ENCODE results near the gene S1PR2. TPM values are rescaled to one million over a fixed set of nuclear protein-coding genes. Genes with fewer than 3 reads are reported as not detected.

Gene S1PR2
- total RNA-seq, 1 donor: 44.6 TPM

- H3K4me3 ChIP-seq (ENCODE audit: low read depth, low read length): no peak overlapping the region
- DNase-seq (ENCODE audit: low read depth): no peak
- no peak for TF ChIP-seq CTCF (IDR thresholded peaks at IDR 0.05; ENCODE audit: insufficient read depth, low read length)
Observed at GRCh38 chr19:10223488-10224213, 7.5 kb downstream of the S1PR2 start.

- H3K4me3 ChIP-seq (ENCODE audit: low read depth, low read length): no peak overlapping the region
- TF ChIP-seq CTCF (IDR thresholded peaks at IDR 0.05; ENCODE audit: insufficient read depth, low read length): no peak
- DNase-seq (ENCODE audit: low read depth): no peak
Observed at GRCh38 chr19:10222201-10222890, 8.8 kb downstream of the S1PR2 start.

- no peak for DNase-seq (ENCODE audit: low read depth)
- TF ChIP-seq CTCF (IDR thresholded peaks at IDR 0.05; ENCODE audit: insufficient read depth, low read length): no peak
- no peak overlapping the region for H3K4me3 ChIP-seq (ENCODE audit: low read depth, low read length)
Observed at GRCh38 chr19:10220695-10221094, 10.4 kb downstream of the S1PR2 start.

GRCh38 chr19:10219678-10220077 lies 11.5 kb downstream of the S1PR2 start:
- peak; percentile 56 for TF ChIP-seq CTCF (IDR thresholded peaks at IDR 0.05; ENCODE audit: insufficient read depth, low read length)
- no peak overlapping the region for H3K4me3 ChIP-seq (ENCODE audit: low read depth, low read length)
- peak; percentile 46 for DNase-seq (ENCODE audit: low read depth)

GRCh38 chr19:10217085-10217484 lies 14.0 kb downstream of the S1PR2 start:
- TF ChIP-seq CTCF (IDR thresholded peaks at IDR 0.05; ENCODE audit: insufficient read depth, low read length): no peak
- no peak for DNase-seq (ENCODE audit: low read depth)
- no peak overlapping the region for H3K4me3 ChIP-seq (ENCODE audit: low read depth, low read length)

GRCh38 chr19:10214784-10215183 lies 16.3 kb downstream of the S1PR2 start:
- TF ChIP-seq CTCF (IDR thresholded peaks at IDR 0.05; ENCODE audit: insufficient read depth, low read length): no peak
- no peak overlapping the region for H3K4me3 ChIP-seq (ENCODE audit: low read depth, low read length)
- DNase-seq (ENCODE audit: low read depth): peak; percentile 61
